HepG2 (cell line): ENCODE measurements around the gene SF3B2. TPM values are rescaled to one million over a fixed set of nuclear protein-coding genes. Genes with fewer than 3 reads are reported as not detected.

ENCODE experiments used
- ATAC-seq: fragments of 200-7000 bp; cut with Tn5 transposase; 3 replicates; pipeline ENCODE4 v1.9.1; 2020; ENCODE audit warnings: mild to moderate bottlenecking, moderate library complexity
- BruUV-seq: library from RNA; stranded (reverse); fragments of 400-500 nt; replicated peaks from 2 replicates; lab custom pipeline; 2021; lab: Mats Ljungman, UMichigan
- CTCF ChIA-PET: fragments of 300-600 bp; formaldehyde crosslinking; extraction: SDS; loops from one replicate; lab custom pipeline; 2021; ENCODE audit warnings: low total read pairs, inconsistent platforms, low intra/inter-chr PET ratio; lab: Yijun Ruan, JAX
- POLR2A ChIA-PET: fragments of 350-600 bp; sonication (Branson Sonifier 250); formaldehyde crosslinking; loops from one replicate; lab custom pipeline; 2020; ENCODE audit warnings: antibody characterized with exemption, inconsistent platforms; lab: Yijun Ruan, JAX
- DNase-seq: peaks from one replicate; pipeline ENCODE4 v3.0.0-alpha.2; 2015; ENCODE audit warnings: low spot score
- FAIRE-seq: peaks from 3 replicates; lab custom pipeline; 2011; peaks lifted over from hg19 to GRCh38; lab: Jason Lieb, UNC
- H2AFZ ChIP-seq: one replicate; pipeline ENCODE4 v1.6.1; 2011; ENCODE audit warnings: low read length, inconsistent platforms
- H3K27ac ChIP-seq: fragments of 300-600 bp; 3 replicates; pipeline ENCODE4 v1.8.0; 2011; ENCODE audit warnings: mixed run types, mild to moderate bottlenecking, mixed read lengths, low read length, inconsistent platforms; ENCODE audit not compliant: insufficient read depth; ENCODE audit errors: extremely low read length
- H3K27me3 ChIP-seq, 2 experiments: fragments of 200-600 bp in 1 of 2; 2 replicates in 1 of 2; 3 replicates in 1 of 2; pipeline versions ENCODE4 v1.6.0 to v1.8.0; 2011; ENCODE audit warnings: low read length in 2 of 2, mild to moderate bottlenecking in 2 of 2, moderate library complexity in 2 of 2, inconsistent platforms in 1 of 2; ENCODE audit not compliant: insufficient read depth in 2 of 2, control insufficient read depth in 1 of 2
- H3K36me3 ChIP-seq, 2 experiments: fragments of 200-600 bp in 1 of 2; replicated peaks in 1 of 2; 2 replicates in 1 of 2; 3 replicates in 1 of 2; pipeline versions ENCODE4 v1.5.1 to v1.8.0; 2011; ENCODE audit warnings: low read length in 2 of 2, inconsistent platforms in 1 of 2; ENCODE audit not compliant: insufficient read depth in 2 of 2, control insufficient read depth in 1 of 2
- H3K4me1 ChIP-seq: 2 replicates; pipeline ENCODE4 v1.5.1; 2012; ENCODE audit warnings: low read length, inconsistent platforms; ENCODE audit not compliant: insufficient read depth
- H3K4me2 ChIP-seq: 2 replicates; pipeline ENCODE4 v1.6.0; 2011; ENCODE audit warnings: low read depth, low read length, inconsistent platforms
- H3K4me3 ChIP-seq, 3 experiments: fragments of 200-600 bp in 1 of 3; sonication (generic), shearing (Covaris generic) in 1 of 3; replicated peaks in 1 of 3; 2 replicates each; pipeline ENCODE4 v1.5.1; 2011 to 2016; ENCODE audit warnings: low read length in 3 of 3, inconsistent platforms in 2 of 3, low read depth in 2 of 3, mild to moderate bottlenecking in 2 of 3, control low read depth in 1 of 3, mixed read lengths in 1 of 3; ENCODE audit not compliant: insufficient read depth in 1 of 3
- H3K79me2 ChIP-seq: one replicate; pipeline ENCODE4 v1.6.1; 2011; ENCODE audit warnings: low read length, inconsistent platforms; ENCODE audit not compliant: insufficient read depth
- H3K9ac ChIP-seq: 2 replicates; pipeline ENCODE4 v1.6.0; 2011; ENCODE audit warnings: mild to moderate bottlenecking, low read depth, low read length, inconsistent platforms; ENCODE audit not compliant: insufficient read depth
- H3K9me3 ChIP-seq: 2 replicates; pipeline ENCODE4 v1.5.1; 2012; ENCODE audit warnings: mild to moderate bottlenecking, low read length
- H4K20me1 ChIP-seq: 2 replicates; pipeline ENCODE4 v1.6.0; 2011; ENCODE audit warnings: inconsistent platforms, mild to moderate bottlenecking, low read length, moderate library complexity; ENCODE audit not compliant: insufficient read depth
- HMG20A ChIP-seq: IDR thresholded peaks from 2 replicates; pipeline ENCODE4 v1.6.1; 2016; ENCODE audit warnings: borderline replicate concordance
- KDM1A ChIP-seq: IDR thresholded peaks from 2 replicates; pipeline ENCODE4 v1.6.1; 2016; ENCODE audit warnings: missing compliant biosample characterization
- SP140L ChIP-seq: sonication (generic); formaldehyde crosslinking; IDR thresholded peaks from 2 replicates; pipeline ENCODE4 v1.4.0; 2020; ENCODE audit warnings: missing genetic modification reagents, borderline replicate concordance
- ZNF136 ChIP-seq: sonication (generic); formaldehyde crosslinking; IDR thresholded peaks from 2 replicates; pipeline ENCODE4 v1.8.1; 2022; ENCODE audit warnings: low read depth, mild to moderate bottlenecking, moderate library complexity, missing genetic modification reagents
- ZNF256 ChIP-seq: sonication (generic); formaldehyde crosslinking; conservative IDR thresholded peaks from 2 replicates; pipeline ENCODE4 v1.4.0; 2020; ENCODE audit warnings: missing genetic modification reagents
- WGBS: methylation state at CpG from one replicate; pipeline ENCODE4 v1.1.6; 2017; ENCODE audit warnings: low lambda C conversion rate; 5-methylcytosine and 5-hydroxymethylcytosine counted together
- in situ Hi-C: cut with HindIII; loops from 2 replicates; pipeline ENCODE4 v1.10.0; 2017; ENCODE audit warnings: low pct_unique_long_range_greater_than_20kb; ENCODE audit not compliant: extremely low pct_ligation_motif_present
- intact Hi-C: fragments of 100-400 bp; cut with micrococcal nuclease; formaldehyde crosslinking; loops from one replicate; pipeline ENCODE4 v1.10.0; 2022; ENCODE audit not compliant: unreplicated experiment
- polyA plus RNA-seq, 8 experiments: library from polyadenylated mRNA; depleted of rRNA in 3 of 8; stranded (reverse) in 7 of 8; unstranded in 1 of 8; fragments of >200 nt; fragmentation: Illumina TruSeq in 4 of 8; extraction: Trizol in 4 of 8; gene quantifications; 2 replicates each; pipeline versions ENCODE4 v1.2.1 to v1.2.3, GENCODE V29; 2011 to 2016; ENCODE audit warnings: low read depth in 4 of 8, missing spikeins in 1 of 8, mixed read lengths in 1 of 8; ENCODE audit not compliant: insufficient read depth in 1 of 8
- total RNA-seq, 5 experiments: library from RNA; depleted of rRNA; stranded (reverse); fragments of >200 nt; fragmentation: Illumina TruSeq; extraction: Trizol; gene quantifications; 2 replicates each; pipeline ENCODE4 v1.2.3, GENCODE V29; 2016; ENCODE audit warnings: low read depth in 1 of 5
- TF ChIP-seq, protein P1 (sequence below), 2 experiments: sonication (generic) in 1 of 2; formaldehyde crosslinking in 1 of 2; IDR thresholded peaks; 2 replicates each; pipeline versions ENCODE4 v1.4.0 to v1.6.1; 2016 to 2020; ENCODE audit warnings: borderline replicate concordance in 1 of 2, low read depth in 1 of 2, mild to moderate bottlenecking in 1 of 2, missing genetic modification reagents in 1 of 2

Gene SF3B2
- total and polyA plus RNA-seq, 2 of the 13 experiments (the other 11 are each of a cell fraction or from before 2014, with no cell fraction given): 70.4 to 153 TPM

- TF ChIP-seq, protein P1, sequence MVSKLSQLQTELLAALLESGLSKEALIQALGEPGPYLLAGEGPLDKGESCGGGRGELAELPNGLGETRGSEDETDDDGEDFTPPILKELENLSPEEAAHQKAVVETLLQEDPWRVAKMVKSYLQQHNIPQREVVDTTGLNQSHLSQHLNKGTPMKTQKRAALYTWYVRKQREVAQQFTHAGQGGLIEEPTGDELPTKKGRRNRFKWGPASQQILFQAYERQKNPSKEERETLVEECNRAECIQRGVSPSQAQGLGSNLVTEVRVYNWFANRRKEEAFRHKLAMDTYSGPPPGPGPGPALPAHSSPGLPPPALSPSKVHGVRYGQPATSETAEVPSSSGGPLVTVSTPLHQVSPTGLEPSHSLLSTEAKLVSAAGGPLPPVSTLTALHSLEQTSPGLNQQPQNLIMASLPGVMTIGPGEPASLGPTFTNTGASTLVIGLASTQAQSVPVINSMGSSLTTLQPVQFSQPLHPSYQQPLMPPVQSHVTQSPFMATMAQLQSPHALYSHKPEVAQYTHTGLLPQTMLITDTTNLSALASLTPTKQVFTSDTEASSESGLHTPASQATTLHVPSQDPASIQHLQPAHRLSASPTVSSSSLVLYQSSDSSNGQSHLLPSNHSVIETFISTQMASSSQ (IDR thresholded peaks at IDR 0.05; ENCODE audit: low read depth): no peak
- TF ChIP-seq, protein P1 (CRISPR knock-in tag; IDR thresholded peaks at IDR 0.05; ENCODE audit: borderline replicate concordance): no peak
These were observed 4.3 kb downstream of the SF3B2 start (continued) for GRCh38 chr11:66056501-66056900.

DNA sequence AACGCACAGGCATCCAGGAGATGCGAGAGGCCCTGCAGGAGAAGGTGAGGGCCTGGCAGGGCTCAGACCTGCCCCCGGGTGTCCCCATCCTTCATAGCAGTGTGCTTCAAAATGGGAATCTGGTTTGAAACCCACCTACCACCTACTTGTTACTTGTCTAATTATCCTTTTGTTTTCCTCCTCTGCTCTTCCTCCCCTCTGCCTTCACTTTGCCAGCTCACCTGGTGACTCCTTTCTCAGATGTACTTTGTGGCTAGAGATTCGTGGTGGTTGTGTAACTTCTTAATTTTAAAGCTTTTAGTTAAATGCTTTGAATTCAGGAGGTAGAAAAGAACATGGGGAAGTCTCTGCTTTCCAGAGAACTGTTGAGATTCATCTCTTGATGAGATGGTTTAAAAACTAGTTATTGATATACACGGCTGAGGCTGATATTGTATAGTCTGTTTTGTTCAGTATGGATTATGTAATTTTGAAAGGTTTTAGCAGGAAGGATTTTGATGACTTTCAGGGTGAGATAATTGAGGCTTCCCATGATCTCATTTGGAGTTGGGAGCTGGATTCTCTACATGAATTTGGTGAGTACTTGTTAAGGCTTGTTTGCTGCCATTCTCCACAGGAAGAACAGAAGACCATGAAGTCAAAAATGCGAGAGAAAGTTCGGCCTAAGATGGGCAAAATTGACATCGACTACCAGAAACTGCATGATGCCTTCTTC, 8.0 kb downstream of the SF3B2 start:
- DNase-seq (no peak), FAIRE-seq (no peak), ATAC-seq (no peak; the same call in 2 of the 3 replicates)
- no peaks in the 10 kb centered on the region for H3K27me3 ChIP-seq
- peaks cover 5% of the 10 kb centered on the region for H3K79me2 ChIP-seq
- ChIA-PET POLR2A (interaction anchor here (0.7 to 1.8 kb wide), 2 partner anchors 8 to 15 kb away, joined by 3 to 5 read pairs; partner anchors contain the start of gene SF3B2), CTCF (no interaction called here)
- no peak overlapping the region for H3K9ac ChIP-seq
- no peak overlapping the region for H3K4me2 ChIP-seq
- in situ Hi-C loops (no loop called here), intact Hi-C loops (no loop called here)
- WGBS: 81% methylated on average over 7 of the region's 8 CpGs
- BruUV-seq: no TSS peak
- no peak overlapping the region for H3K27ac ChIP-seq
- no peak overlapping the region for H3K4me3 ChIP-seq
- H3K4me1 ChIP-seq: peaks cover 9% of the 10 kb centered on the region
- no peak overlapping the region for H2AFZ ChIP-seq
- TF ChIP-seq SP140L (CRISPR knock-in tag) (no peak), ZNF136 (CRISPR knock-in tag) (no peak), ZNF256 (CRISPR knock-in tag) (no peak), HMG20A (CRISPR knock-in tag) (no peak), KDM1A (CRISPR knock-in tag) (no peak)
- peaks cover 41 to 91% of the 10 kb centered on the region in 2 experiments for H3K36me3 ChIP-seq
- no peaks in the 10 kb centered on the region for H3K9me3 ChIP-seq
- no peaks in the 10 kb centered on the region for H4K20me1 ChIP-seq
